Keratinocyte (primary cell): ENCODE measurements around the gene MSS51. TPM values are rescaled to one million over a fixed set of nuclear protein-coding genes. Genes with fewer than 3 reads are reported as not detected.

Experiments
- DNase-seq: peaks from one replicate; pipeline ENCODE4 v3.0.0-alpha.2; 2011; ENCODE audit warnings: low read depth, missing footprints, low spot score
- FAIRE-seq: peaks from 2 replicates; lab custom pipeline; 2011; peaks lifted over from hg19 to GRCh38; lab: Jason Lieb, UNC
- H2AFZ ChIP-seq: 2 replicates; pipeline ENCODE4 v1.6.0; 2012; ENCODE audit warnings: low read length, control low read depth, inconsistent platforms; ENCODE audit not compliant: control insufficient read depth
- H3K27ac ChIP-seq: 2 replicates; pipeline ENCODE4 v1.5.1; 2011; ENCODE audit warnings: low read length; ENCODE audit not compliant: control insufficient read depth, insufficient read depth
- H3K27me3 ChIP-seq: 3 replicates; pipeline ENCODE4 v1.6.0; 2011; ENCODE audit warnings: low read length; ENCODE audit not compliant: control insufficient read depth, insufficient read depth; ENCODE audit errors: extremely low read depth
- H3K36me3 ChIP-seq, 2 experiments: 2 replicates in 1 of 2; 3 replicates in 1 of 2; pipeline ENCODE4 v1.5.1; 2011; ENCODE audit warnings: low read length in 2 of 2, mild to moderate bottlenecking in 1 of 2; ENCODE audit not compliant: control insufficient read depth in 2 of 2, insufficient read depth in 2 of 2; ENCODE audit errors: extremely low read depth in 1 of 2
- H3K4me1 ChIP-seq: 3 replicates; pipeline ENCODE4 v1.5.1; 2011; ENCODE audit warnings: low read length; ENCODE audit not compliant: control insufficient read depth, insufficient read depth; ENCODE audit errors: extremely low read depth
- H3K4me2 ChIP-seq: 3 replicates; pipeline ENCODE4 v1.6.0; 2011; ENCODE audit warnings: low read depth, low read length; ENCODE audit not compliant: control insufficient read depth, insufficient read depth; ENCODE audit errors: extremely low read depth
- H3K4me3 ChIP-seq, 3 experiments: fragments of 200-600 bp in 1 of 3; sonication (generic) in 1 of 3; 2 replicates in 2 of 3; 3 replicates in 1 of 3; pipeline ENCODE4 v1.5.1; 2011 to 2016; ENCODE audit warnings: low read length in 3 of 3, mild to moderate bottlenecking in 3 of 3, control low read depth in 2 of 3, inconsistent platforms in 1 of 3, low read depth in 1 of 3, mixed read lengths in 1 of 3, mixed run types in 1 of 3, moderate library complexity in 1 of 3; ENCODE audit not compliant: control insufficient read depth in 2 of 3, insufficient read depth in 2 of 3; ENCODE audit errors: extremely low read depth in 1 of 3
- H3K79me2 ChIP-seq: 2 replicates; pipeline ENCODE4 v1.6.0; 2012; ENCODE audit warnings: low read length; ENCODE audit not compliant: control insufficient read depth, insufficient read depth
- H3K9ac ChIP-seq: 3 replicates; pipeline ENCODE4 v1.6.0; 2011; ENCODE audit warnings: low read length; ENCODE audit not compliant: control insufficient read depth, insufficient read depth; ENCODE audit errors: extremely low read depth
- H3K9me1 ChIP-seq: 3 replicates; pipeline ENCODE4 v1.6.0; 2011; ENCODE audit warnings: low read length; ENCODE audit not compliant: control insufficient read depth, insufficient read depth; ENCODE audit errors: extremely low read depth
- H3K9me3 ChIP-seq: 2 replicates; pipeline ENCODE4 v1.5.1; 2012; ENCODE audit warnings: low read depth, low read length; ENCODE audit not compliant: control insufficient read depth
- H4K20me1 ChIP-seq: 3 replicates; pipeline ENCODE4 v1.6.0; 2011; ENCODE audit warnings: low read length; ENCODE audit not compliant: control insufficient read depth, insufficient read depth; ENCODE audit errors: extremely low read depth
- EZH2 ChIP-seq: IDR thresholded peaks from one replicate; pipeline ENCODE4 v1.6.1; 2012; ENCODE audit warnings: inconsistent platforms, mild to moderate bottlenecking, low read length, moderate library complexity
- dilution Hi-C: fragments of 300-500 bp; cut with MboI; formaldehyde crosslinking; loops from one replicate; pipeline ENCODE4 v1.7.0; 2020; ENCODE audit warnings: low sequenced_read_pairs; ENCODE audit not compliant: extremely low pct_ligation_motif_present
- polyA plus RNA-seq, 5 experiments: library from polyadenylated mRNA; depleted of rRNA in 3 of 5; stranded (reverse) in 3 of 5; stranded (forward) in 1 of 5; unstranded in 1 of 5; fragments of >200 nt; gene quantifications; 1 replicate in 1 of 5; 2 replicates in 3 of 5; 3 replicates in 1 of 5; pipeline versions ENCODE4 v1.2.1 to v1.2.3, GENCODE V29; 2011 to 2012; ENCODE audit warnings: missing spikeins in 2 of 5, low read depth in 1 of 5, low replicate concordance in 1 of 5
- TF ChIP-seq, protein P1 (sequence below), 3 experiments: IDR thresholded peaks in 1 of 3; conservative IDR thresholded peaks in 1 of 3; optimal IDR thresholded peaks in 1 of 3; 2 replicates in 2 of 3; 3 replicates in 1 of 3; pipeline versions ENCODE3 to v1.5.1; 2011; ENCODE audit warnings: low read length in 3 of 3, mild to moderate bottlenecking in 3 of 3, moderate library complexity in 2 of 3, control low read depth in 1 of 3, inconsistent platforms in 1 of 3; ENCODE audit not compliant: insufficient read depth in 2 of 3; ENCODE audit errors: extremely low read depth in 1 of 3

The MSS51 gene
- polyA plus RNA-seq, 1 donor (not counting 4 experiments of a cell fraction or from before 2014, with no cell fraction given): 1.3 TPM

DNA sequence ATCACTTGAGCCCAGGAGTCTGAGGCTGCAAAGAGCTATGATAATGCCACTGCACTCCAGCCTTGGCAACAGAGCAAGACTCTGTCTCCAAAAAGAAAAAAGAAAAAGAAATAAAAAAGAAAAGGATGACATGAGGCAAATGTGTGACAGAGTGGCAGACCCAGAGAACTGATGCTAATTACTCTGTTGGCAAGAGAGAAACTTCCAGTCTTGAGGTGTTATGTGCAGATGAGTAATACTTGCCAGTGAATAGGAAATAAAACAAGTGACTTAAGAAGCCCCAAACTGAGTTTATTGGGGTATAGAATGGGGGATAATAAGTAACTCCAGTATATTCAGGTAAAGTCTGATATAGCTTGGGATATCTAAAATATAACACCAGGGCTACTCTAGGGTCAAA is 10.1 kb downstream of the MSS51 start:
- no peaks in the 10 kb centered on the region for H3K79me2 ChIP-seq
- H3K9me1 ChIP-seq: peaks cover 3% of the 10 kb centered on the region
- TF ChIP-seq EZH2: no peak
- TF ChIP-seq, protein P1, sequence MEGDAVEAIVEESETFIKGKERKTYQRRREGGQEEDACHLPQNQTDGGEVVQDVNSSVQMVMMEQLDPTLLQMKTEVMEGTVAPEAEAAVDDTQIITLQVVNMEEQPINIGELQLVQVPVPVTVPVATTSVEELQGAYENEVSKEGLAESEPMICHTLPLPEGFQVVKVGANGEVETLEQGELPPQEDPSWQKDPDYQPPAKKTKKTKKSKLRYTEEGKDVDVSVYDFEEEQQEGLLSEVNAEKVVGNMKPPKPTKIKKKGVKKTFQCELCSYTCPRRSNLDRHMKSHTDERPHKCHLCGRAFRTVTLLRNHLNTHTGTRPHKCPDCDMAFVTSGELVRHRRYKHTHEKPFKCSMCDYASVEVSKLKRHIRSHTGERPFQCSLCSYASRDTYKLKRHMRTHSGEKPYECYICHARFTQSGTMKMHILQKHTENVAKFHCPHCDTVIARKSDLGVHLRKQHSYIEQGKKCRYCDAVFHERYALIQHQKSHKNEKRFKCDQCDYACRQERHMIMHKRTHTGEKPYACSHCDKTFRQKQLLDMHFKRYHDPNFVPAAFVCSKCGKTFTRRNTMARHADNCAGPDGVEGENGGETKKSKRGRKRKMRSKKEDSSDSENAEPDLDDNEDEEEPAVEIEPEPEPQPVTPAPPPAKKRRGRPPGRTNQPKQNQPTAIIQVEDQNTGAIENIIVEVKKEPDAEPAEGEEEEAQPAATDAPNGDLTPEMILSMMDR (optimal IDR thresholded peaks at IDR 0.05 in 1 of 3, IDR thresholded peaks at IDR 0.05 in 1 of 3, conservative IDR thresholded peaks at IDR 0.05 in 1 of 3; ENCODE audit: extremely low read depth in 1 of 3, insufficient read depth in 2 of 3, low read length in 3 of 3): no peak
- dilution Hi-C loops: no loop called here
- no peaks in the 10 kb centered on the region for H4K20me1 ChIP-seq
- H3K9me3 ChIP-seq: no peaks in the 10 kb centered on the region
- peaks cover 6% of the 10 kb centered on the region for H3K4me1 ChIP-seq
- H3K4me3 ChIP-seq: no peak overlapping the region
- DNase-seq (no peak), FAIRE-seq (no peak)
- H3K4me2 ChIP-seq: no peak overlapping the region
- H3K36me3 ChIP-seq: peaks cover 11 to 17% of the 10 kb centered on the region in 2 experiments
- no peak overlapping the region for H2AFZ ChIP-seq
- H3K27ac ChIP-seq: no peak overlapping the region
- no peak overlapping the region for H3K9ac ChIP-seq
- no peaks in the 10 kb centered on the region for H3K27me3 ChIP-seq

DNA sequence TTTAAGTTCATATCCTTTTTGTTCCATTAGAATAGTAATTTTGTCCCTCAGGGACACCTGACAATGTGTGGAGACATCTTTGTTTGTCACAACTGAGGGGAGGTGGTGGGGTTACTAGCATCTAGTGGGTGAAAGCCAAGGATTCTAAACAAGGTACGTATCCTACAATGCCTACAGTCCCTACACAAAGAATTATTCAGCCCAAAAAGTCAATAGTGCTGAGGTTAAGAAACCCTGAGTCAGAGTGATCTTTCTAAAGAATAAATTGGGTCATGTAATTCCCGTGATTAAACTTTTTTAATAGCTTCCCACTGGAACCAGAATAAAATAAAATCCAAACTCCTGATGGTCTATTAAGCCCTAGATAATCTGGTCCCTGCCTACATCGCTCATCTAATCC is 16.8 kb downstream of the MSS51 start:
- no peaks in the 10 kb centered on the region for H3K27me3 ChIP-seq
- H3K4me2 ChIP-seq: no peak overlapping the region
- no peaks in the 10 kb centered on the region for H3K36me3 ChIP-seq
- TF ChIP-seq, protein P1 (optimal IDR thresholded peaks at IDR 0.05 in 1 of 3, IDR thresholded peaks at IDR 0.05 in 1 of 3, conservative IDR thresholded peaks at IDR 0.05 in 1 of 3; ENCODE audit: extremely low read depth in 1 of 3, insufficient read depth in 2 of 3, low read length in 3 of 3): no peak
- H3K9ac ChIP-seq: no peak overlapping the region
- no peaks in the 10 kb centered on the region for H3K9me1 ChIP-seq
- H3K4me3 ChIP-seq: no peak overlapping the region
- peaks cover 6% of the 10 kb centered on the region for H3K79me2 ChIP-seq
- peaks cover 17% of the 10 kb centered on the region for H3K4me1 ChIP-seq
- H3K9me3 ChIP-seq: no peaks in the 10 kb centered on the region
- DNase-seq: no peak
- no peak overlapping the region for H3K27ac ChIP-seq
- FAIRE-seq: no peak
- H2AFZ ChIP-seq: no peak overlapping the region
- H4K20me1 ChIP-seq: no peaks in the 10 kb centered on the region
- dilution Hi-C loops: no loop called here
